UCSD-AML1 (cell line): ENCODE measurements around the gene MAOB.
"Not testable (repeated sequence)": the region's sequence is repeated elsewhere in the genome, so short reads cannot be mapped to it uniquely, and the experiment has no call there.

Source experiments
- DNase-seq: peaks from one replicate; lab custom pipeline; 2025; ENCODE audit not compliant: unreplicated experiment; lab: John Stamatoyannopoulos, UW

The MAOB gene

DNA sequence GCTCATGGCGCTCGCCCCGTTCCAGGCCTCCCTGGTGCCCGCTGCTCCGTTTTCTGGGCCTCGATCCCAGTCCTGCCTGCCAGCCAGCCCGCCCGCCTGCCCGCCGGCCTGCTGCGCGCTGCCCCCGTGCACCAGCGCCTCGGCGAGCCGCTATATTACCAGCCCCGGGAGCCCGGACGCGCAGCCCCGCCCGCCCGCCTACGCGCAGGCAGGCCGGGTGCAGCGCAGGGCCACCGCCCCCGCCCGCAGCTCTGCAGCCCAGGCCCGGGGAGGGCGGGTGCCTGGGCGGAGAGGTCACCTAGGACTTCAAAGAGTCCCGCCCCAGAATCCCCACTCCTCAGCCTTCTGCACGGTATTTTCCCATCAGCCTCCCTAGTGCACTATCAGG, at the start of gene MAOB:
TSS of gene MAOB (minus strand) at position 157 of the 388 bp plus-strand sequence. CDS start at position 6, 151 bp downstream.
- no peak for DNase-seq

DNA sequence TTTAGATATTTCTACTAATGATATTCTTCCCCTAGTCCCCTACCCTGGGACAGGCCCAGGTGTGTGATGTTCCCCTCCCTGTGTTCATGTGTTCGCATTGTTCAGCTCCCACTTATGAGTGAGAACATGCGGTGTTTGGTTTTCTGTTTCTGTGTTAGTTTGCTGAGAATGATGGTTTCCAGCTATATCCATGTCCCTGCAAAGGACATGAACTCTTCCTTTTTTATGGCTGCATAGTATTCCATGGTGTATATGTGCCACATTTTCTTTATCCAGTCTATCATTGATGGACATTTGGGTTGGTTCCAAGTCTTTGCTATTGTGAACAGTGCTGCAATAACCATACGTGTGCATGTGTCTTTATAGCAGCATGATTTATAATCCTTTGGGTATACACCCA, 39.8 kb upstream of the MAOB start:
- DNase-seq = not testable (repeated sequence)

DNA sequence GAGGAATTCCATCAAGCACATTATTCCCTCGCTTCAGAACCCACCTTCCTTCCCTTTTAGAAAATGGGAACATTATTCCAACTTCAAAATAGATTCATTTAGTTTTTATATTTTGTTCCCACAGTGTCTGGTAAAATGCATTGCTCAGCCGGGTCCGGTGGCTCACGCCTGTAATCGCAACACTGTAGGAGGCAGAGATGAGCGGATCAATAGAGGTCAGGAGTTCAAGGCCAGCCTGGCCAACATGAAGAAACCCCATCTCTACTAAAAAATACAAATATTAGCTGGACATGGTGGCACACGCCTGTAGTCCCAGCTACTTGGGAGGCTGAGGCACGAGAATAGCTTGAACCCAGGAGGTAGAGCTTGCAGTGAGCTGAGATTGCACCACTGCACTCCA, 28.5 kb upstream of the MAOB start:
- DNase-seq = not testable (repeated sequence)

DNA sequence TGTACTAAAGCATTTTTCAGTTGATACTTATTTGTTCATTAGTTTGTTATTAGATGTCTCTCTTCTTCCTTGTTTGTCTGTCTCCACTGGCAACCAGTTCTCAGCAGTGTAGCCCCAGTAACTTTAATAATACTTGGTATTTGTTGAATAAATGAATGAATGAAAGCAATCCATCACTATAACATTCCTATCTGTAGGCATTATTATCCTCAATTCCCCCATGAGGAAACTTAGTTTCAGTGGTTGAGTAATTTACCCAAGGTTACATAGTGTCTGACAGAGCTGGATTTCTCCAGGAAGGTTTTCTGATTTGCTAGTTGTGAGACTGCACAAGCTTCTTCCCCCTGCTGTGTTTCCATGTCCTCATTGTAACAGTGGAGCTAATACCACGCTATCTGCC, 27.8 kb upstream of the MAOB start:
- DNase-seq = no peak

DNA sequence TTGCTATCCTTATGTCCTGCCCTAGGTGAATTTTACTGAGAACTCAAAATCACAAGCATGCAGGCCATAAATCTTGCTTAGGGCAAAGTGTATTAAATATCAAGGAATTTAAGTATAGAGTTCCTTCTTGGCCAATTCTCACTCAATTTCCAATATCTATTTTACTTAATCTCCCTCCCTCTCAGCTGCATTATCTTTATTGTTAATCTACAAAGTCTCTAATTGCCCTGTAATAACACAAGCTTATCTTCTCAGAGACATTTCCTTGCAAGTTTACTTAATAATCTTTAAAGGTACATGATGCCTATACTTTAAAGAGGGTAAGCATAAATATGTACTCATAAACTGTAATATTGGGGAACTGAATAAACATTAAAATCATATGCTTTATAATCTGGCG, 26.9 kb upstream of the MAOB start:
- DNase-seq = no peak

DNA sequence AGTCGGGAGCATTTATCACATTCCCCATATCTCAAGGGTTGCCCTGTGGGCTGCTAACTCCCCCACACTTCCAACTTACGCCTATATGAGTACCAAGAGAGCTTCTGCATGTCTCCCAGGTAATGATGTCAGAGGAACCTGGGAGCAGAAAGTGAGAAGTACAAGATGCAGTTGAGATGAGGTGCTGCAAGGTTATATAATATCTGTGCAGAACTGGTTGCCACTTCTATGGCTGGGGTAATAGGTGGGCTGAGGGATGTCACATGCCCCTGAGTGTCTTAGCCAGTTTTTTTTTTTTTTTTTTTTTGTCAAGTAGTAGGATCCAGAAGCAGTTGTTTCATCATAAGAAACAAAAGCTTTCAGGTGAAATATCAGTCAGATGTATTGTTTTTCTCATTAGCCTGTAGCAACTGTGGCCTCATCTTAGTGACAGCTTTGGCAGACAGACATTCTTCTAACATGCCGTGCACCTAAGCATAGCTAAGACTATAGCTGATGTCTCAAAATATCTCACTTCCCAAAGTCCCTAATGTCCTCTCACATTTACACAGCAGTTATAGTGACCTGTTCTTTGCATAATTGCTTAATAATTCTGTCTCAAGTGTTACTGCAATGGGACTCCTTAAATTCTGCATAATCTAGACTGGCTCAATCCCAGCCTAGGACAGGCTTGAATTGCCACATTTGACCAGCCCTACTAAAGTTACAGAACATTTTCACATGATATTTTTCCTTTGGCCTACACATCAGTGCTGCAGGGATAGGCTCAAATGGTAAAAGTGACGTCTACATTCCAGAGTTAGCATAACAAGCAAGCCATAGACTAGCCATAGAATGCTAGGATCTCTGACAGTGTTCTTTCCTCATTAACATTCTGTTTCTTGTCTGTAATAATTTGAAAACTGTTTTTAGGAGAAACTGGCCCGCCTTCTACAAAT, 17.9 kb upstream of the MAOB start:
- DNase-seq = no peak

DNA sequence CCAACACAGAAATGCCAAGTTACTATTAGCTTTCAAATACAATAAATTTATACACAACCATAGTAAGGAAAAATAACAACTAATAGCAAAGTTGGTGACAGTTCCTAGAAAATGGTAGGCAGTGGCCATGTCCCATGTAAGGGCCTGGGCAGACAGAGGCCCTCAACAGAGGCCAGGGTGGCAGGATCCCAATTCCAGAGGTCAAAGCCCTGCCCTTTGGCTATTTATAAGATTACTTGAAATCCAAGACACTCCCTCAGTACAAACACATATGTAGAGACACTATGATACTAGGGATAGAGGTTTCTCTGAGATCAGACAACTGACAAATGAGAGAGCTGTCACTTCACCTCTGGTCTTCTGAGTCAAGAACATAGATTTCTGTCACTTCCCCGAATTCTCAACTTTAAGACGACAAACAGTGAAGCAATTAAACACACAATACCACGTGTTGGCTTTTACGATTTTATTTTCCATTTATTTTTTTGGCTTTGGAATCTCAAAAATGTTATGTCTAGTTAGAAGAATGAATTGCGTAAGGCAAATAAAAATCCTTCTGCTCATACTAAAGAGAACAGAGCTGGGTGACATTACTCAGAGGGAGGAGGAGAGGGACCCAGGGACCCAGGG, 16.3 kb upstream of the MAOB start:
- DNase-seq = no peak

DNA sequence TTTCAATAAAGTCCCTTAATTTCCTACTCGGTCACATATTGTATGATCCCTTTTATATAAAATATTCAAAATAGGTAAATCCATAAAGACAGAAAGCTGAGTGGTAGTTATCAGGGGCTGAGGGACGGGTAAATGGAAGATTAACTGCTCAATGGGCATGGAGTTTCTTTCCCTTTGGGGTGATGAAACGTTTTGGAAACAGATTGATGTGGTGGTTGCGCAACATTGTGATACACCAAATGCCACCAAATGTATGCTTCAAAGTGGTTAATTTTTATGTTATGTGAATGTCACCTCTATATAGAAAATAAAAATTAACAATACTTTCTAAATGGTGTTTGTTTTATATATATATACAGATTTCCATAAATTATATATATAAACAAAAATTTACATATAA, 15.0 kb upstream of the MAOB start:
- DNase-seq = no peak

DNA sequence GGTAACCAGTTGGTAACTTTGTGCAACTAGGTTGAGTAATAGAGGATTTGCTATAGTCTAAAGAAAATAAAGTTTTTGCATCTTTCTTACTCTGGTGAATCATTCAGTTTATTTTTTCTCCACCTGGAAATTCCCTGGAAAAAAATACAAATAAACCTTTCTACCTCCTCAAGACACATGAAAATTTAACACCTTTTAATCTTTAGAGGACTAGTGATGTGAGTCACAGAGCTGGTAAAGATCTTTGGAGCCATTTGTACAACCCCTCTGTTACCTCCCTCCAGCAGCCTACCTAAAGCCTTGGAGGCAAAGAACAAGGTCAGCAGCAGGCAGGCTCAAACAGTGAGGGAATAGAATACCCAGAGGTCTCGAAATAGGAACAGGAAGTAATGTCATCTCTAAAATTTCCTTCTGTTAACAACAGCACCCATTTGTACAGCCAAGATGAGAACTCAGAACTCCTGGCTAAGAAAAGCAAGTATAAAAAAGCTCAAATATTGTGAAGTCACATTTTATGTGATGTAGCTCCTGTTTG, 10.2 kb upstream of the MAOB start:
- DNase-seq = no peak

DNA sequence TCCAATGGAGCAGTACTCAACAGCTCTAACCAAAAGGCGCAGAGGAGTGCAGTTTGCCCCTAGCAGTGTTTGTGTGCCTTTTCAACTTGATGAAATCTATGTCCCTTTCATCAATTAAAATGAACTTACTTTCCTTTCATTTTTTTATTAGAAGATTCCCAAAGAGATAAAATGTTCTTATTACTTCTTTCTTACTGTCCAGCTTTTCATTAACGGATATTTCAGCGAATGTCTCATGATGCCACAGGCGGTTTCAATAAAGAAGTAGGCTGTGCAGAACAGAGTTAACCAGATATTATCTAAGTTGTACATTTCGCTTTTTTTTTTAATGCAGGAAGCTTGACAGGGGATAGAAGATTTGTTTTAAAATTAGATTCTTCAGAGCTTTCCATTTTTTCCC, 3.4 kb upstream of the MAOB start:
- no peak for DNase-seq

DNA sequence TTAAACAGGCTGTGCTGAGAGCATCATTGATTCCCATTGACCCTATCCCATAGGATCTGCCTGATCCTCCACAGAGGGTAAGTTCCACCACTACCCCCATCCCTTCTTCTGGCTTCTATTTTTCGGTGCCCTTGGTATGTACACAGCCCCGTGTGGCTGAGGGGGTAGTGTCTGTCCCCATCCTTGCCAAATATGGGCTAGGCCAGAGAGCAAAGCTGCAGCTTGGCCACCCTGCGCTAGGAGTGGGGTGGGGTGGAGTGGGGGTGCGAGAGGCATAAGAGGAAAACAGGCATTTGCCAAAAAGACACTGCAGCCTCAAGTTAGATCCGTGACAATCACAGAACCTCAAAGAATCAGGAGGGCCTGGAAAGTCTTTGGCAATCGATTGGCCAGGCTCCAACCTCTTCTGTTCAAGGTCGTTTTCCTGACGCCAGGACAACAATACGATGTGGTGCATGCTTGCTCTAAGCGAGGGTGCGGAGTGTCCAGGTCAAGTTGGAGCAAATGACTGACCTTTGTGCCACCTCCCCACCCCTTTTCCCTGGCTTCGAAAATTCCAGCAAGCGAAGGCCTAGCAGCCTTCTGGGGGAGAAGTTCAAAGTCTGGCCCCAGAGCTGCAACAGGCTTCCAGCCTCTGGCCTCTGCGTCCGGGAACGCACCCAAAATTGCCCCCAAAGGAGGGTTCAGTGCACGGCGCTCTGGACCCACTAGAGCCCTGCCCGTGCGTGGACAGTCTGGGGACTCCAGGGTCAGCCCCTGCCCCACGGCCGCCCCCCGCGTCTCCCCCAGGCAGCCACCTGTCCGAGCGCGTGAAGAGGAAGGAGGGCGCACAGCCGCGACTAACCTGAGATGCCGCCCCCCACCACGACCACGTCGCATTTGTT, 598 bp downstream of the MAOB start:
- DNase-seq = no peak

DNA sequence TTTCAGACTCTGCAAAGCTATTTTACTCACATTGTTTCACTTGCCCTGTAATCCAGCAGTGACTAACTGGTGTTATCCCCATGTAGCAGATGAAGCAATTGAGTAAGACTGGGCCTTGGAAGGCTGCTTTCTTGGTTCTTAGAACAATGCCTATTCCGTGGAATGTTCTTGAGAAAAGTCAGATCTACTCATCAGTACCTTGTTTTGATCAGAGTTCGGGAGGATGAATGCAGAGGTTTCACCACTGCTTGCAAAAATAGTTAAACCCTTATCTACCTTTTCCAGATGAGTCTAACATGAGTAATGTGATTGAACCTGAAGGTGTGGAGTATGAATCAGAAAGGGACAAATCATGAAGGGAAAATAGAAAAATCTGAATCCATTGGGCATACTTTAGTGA, 1.8 kb downstream of the MAOB start:
- DNase-seq = no peak

DNA sequence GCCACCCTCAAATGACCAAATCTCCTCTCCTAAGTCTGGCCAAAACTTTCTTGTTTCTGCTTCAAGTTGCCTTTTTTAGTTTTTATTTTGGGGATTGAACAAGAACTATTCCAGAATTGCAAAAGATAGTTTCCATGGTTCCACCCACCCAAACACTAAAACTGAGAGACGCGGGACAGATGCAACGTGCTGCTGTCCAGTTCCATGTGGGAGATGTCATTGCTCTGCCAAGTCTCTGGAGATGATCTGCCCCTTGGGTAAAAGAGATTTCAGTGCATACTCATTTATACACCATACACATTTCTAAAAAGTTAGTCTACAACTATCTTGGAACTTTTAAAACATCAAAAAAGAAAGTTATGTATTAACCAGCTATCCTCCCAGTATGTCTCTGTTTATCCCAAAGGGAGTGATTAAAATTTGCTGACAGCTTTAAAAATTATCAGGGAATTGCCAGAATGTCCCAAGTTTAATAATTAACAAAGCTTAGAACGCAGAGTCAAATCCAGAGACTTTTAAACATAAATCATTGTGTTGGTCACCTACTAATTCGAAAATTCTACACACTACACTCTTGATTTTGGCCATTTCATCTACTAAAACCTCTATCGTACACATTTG, 3.2 kb downstream of the MAOB start:
- DNase-seq = no peak

DNA sequence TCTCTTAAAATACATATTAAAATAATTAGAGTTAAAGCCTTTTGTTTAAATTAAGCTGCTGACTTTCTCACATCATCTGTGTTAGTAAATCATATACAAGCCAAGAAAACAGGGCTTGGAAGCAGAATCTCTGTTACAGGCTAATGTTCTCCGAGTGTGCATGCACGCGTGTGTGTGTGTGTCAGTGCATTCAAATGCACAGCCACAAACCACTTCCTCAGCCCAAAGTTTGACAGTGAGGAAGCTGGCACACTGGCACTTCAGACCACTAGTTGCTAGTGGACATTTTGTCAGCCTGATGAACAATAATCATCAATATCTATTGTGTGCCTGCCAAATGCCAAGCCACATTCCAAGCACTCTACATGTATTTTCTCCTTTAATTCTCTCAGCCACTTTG, 5.6 kb downstream of the MAOB start:
- DNase-seq = no peak

DNA sequence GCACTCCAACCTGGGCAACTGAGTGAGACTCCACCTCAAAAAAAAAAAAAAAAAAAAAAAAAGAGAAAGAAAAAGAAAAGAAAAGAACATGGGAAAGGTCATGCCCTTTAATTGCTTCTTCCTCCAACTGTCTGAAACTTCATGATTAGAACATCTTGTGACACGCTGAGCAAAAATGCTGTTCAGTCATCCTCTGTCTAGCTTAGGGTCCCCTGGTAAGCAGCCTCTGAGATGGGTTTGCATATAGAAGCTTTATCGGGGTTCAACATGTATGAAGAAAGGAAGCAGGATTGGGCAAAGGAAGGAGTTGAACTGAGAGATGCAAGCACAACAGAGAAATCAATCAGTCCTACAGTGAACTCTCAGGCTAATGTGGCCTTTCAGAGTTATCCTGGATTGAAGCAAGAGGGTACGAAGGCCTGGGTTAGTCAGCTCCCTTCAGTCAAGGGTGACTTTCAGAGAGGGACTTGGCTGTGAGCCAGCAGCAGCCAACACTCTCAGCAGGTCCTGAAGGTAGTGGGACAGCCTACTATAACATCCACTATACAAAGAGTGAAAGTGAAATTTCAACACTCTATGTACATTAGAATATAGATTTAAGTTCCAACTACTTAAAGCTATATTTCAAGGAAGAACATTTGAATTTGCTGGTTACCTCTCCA, 11.4 kb downstream of the MAOB start:
- DNase-seq = no peak

DNA sequence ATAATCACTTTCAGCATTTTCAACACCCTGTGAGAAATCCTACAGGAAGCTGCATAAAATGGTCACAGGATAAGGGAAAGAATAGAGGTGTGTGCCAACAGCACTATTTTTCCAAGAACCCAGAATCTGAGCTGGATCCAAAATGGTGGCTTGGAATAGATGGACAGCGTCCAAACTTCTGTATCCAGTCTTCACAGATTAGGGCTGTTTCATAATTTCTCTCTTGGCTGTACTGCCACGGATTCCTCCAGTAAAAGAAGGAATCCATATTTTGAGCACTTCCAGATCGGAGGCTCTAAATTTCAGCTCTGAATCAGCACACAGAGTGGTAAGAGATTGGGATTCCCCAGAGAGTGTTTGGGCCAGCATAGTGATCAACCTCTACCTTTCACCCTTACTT, 12.2 kb downstream of the MAOB start:
- DNase-seq = no peak

DNA sequence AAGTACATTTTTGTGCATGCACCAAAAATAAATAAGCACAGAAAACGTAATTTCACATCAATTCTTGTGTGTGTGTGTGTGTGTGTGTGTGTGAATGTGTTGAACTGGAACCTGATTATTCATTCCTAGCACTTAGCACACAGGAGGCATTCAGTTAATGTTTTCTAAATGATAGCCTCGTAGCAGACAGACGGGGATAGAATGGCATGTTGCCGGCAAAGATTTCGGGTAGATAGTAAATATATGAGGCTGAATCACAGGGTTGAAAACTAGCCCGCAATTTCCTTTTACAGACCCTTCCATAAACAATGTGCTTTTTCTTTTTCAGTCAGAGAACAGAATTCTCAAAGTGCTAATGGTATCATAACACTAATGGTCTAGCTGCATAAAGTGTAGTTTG, 13.5 kb downstream of the MAOB start:
- no peak for DNase-seq

DNA sequence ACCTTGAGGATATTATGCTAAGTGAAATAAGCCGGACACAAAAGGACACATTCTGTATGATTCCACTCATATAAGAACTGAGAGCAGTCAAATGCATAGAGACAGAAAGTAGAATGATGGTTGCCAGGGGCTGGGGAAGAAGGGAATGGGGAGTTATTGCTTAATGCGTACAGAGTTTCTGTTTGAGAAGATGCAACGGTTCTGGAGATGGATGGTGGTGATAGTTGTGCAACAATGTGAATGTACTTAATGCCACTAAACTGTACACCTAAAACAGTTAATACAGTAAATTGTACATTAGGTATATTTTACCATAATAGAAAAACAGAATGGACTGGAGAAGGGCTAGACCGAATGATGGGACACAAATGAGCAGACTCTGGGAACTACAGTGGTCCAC, 15.8 kb downstream of the MAOB start:
- no peak for DNase-seq

DNA sequence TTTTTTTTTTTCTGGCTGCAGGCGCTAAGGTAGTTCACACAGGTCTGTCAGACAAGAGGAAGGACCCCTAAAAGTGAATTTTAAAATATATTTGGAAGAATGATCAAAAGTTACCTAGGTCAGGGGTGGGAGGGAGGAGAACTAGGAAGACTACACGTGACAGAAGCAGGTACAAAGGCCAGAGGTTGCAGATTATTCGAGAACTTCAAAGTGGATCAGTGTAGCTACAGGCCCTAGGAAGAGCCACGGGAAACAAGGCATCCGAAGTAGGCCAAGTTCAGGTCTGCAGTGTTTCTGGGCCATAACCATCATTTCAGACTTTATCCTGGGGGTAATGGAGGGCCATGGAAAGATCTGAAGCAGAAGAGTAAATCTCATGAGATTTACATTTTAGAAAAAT, 16.5 kb downstream of the MAOB start:
- no peak for DNase-seq

DNA sequence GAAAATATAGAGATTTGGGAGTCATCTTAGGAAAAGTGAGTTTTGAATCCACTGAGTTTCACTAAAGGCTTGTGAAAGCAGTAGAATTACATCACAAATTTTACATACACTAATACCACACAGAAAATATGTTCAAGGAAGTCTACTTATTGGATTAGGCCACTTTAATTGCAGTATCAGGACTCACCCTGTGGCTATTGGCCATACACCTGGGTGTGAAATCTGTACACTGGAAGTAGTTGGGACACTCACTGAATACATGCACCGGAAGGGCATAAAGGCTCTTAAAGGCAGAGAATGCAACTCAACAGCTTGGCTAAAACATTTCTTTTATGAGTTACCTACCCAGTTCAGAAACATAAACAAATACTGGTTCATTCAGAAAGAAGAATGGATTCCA, 19.8 kb downstream of the MAOB start:
- DNase-seq = no peak
